HEK293 (cell line): Measurements from ENCODE around the gene BTG1.

Experiments
- AEBP2 ChIP-seq: fragments of 450-650 bp; formaldehyde crosslinking; IDR thresholded peaks from 2 replicates; pipeline ENCODE4 v1.5.1; 2016; ENCODE audit warnings: missing biosample characterization, missing genetic modification characterization, borderline replicate concordance
- BCL11A ChIP-seq: fragments of 450-650 bp; formaldehyde crosslinking; IDR thresholded peaks from 2 replicates; pipeline ENCODE4 v1.5.1; 2016; ENCODE audit warnings: low read depth, missing biosample characterization, missing genetic modification characterization
- FEZF1 ChIP-seq: fragments of 450-650 bp; formaldehyde crosslinking; IDR thresholded peaks from 2 replicates; pipeline ENCODE4 v1.5.1; 2016; ENCODE audit warnings: missing biosample characterization, missing genetic modification characterization
- GLIS1 ChIP-seq: fragments of 450-650 bp; formaldehyde crosslinking; IDR thresholded peaks from 2 replicates; pipeline ENCODE4 v1.5.1; 2016; ENCODE audit warnings: missing biosample characterization, missing genetic modification characterization
- KLF9 ChIP-seq: fragments of 450-650 bp; formaldehyde crosslinking; IDR thresholded peaks from 2 replicates; pipeline ENCODE4 v1.5.1; 2016; ENCODE audit warnings: missing biosample characterization, missing genetic modification characterization, low read depth
- PRDM6 ChIP-seq: fragments of 450-650 bp; formaldehyde crosslinking; IDR thresholded peaks from 2 replicates; pipeline ENCODE4 v1.5.1; 2017; ENCODE audit warnings: missing biosample characterization, missing genetic modification characterization
- SCRT1 ChIP-seq: fragments of 450-650 bp; formaldehyde crosslinking; IDR thresholded peaks from 2 replicates; pipeline ENCODE4 v1.5.1; 2016; ENCODE audit warnings: missing biosample characterization, missing genetic modification characterization, borderline replicate concordance
- SETDB1 ChIP-seq: IDR thresholded peaks from one replicate; pipeline ENCODE4 v1.6.1; 2017; ENCODE audit warnings: mild to moderate bottlenecking, low read length, moderate library complexity, mixed read lengths; ENCODE audit not compliant: insufficient read length
- WT1 ChIP-seq: fragments of 450-650 bp; formaldehyde crosslinking; IDR thresholded peaks from 2 replicates; pipeline ENCODE4 v1.5.1; 2016; ENCODE audit warnings: missing biosample characterization, missing genetic modification characterization
- ZBTB6 ChIP-seq: fragments of 450-650 bp; formaldehyde crosslinking; IDR thresholded peaks from 2 replicates; pipeline ENCODE4 v1.5.1; 2017; ENCODE audit warnings: missing biosample characterization, missing genetic modification characterization
- ZNF16 ChIP-seq: fragments of 450-650 bp; formaldehyde crosslinking; IDR thresholded peaks from 2 replicates; pipeline ENCODE4 v1.5.1; 2016; ENCODE audit warnings: low read depth, missing biosample characterization, missing genetic modification characterization
- ZNF26 ChIP-seq: fragments of 450-650 bp; formaldehyde crosslinking; IDR thresholded peaks from 2 replicates; pipeline ENCODE4 v1.5.1; 2016; ENCODE audit warnings: missing biosample characterization, missing genetic modification characterization
- ZNF394 ChIP-seq: fragments of 450-650 bp; formaldehyde crosslinking; IDR thresholded peaks from 2 replicates; pipeline ENCODE4 v1.5.1; 2016; ENCODE audit warnings: missing biosample characterization, missing genetic modification characterization, mild to moderate bottlenecking, moderate library complexity, borderline replicate concordance
- ZNF398 ChIP-seq: fragments of 450-650 bp; formaldehyde crosslinking; IDR thresholded peaks from 2 replicates; pipeline ENCODE4 v1.5.1; 2017; ENCODE audit warnings: missing biosample characterization, missing genetic modification characterization
- ZNF518A ChIP-seq: fragments of 450-650 bp; formaldehyde crosslinking; conservative IDR thresholded peaks from 2 replicates; pipeline ENCODE4 v1.5.1; 2016; ENCODE audit warnings: low read depth, missing biosample characterization, missing genetic modification characterization
- ZNF555 ChIP-seq: fragments of 450-650 bp; formaldehyde crosslinking; conservative IDR thresholded peaks from 2 replicates; pipeline ENCODE4 v1.5.1; 2017; ENCODE audit warnings: missing biosample characterization, mild to moderate bottlenecking, missing genetic modification characterization, inconsistent platforms
- ZNF580 ChIP-seq: fragments of 450-650 bp; formaldehyde crosslinking; IDR thresholded peaks from 2 replicates; pipeline ENCODE4 v1.5.1; 2016; ENCODE audit warnings: missing biosample characterization, missing genetic modification characterization
- ZNF624 ChIP-seq: fragments of 450-650 bp; formaldehyde crosslinking; IDR thresholded peaks from 2 replicates; pipeline ENCODE4 v1.5.1; 2017; ENCODE audit warnings: missing biosample characterization, missing genetic modification characterization
- ZNF639 ChIP-seq: fragments of 450-650 bp; formaldehyde crosslinking; IDR thresholded peaks from 2 replicates; pipeline ENCODE4 v1.5.1; 2016; ENCODE audit warnings: missing biosample characterization, missing genetic modification characterization

The BTG1 gene

GRCh38 chr12:92108651-92109050, 37.0 kb downstream of the BTG1 start (continued):
- TF ChIP-seq ZNF639 (no peak), KLF9 (tag by site-specific recombination) (no peak), FEZF1 (tag by site-specific recombination) (peak; percentile 81), ZBTB6 (no peak), ZNF26 (tag by site-specific recombination) (no peak), ZNF624 (no peak), PRDM6 (tag by site-specific recombination) (peak; percentile 90), ZNF518A (tag by site-specific recombination) (no peak), ZNF580 (tag by site-specific recombination) (no peak), ZNF555 (no peak), ZNF398 (no peak), GLIS1 (peak; percentile 70), WT1 (tag by site-specific recombination) (peak; percentile 94), ZNF394 (tag by site-specific recombination) (no peak), AEBP2 (tag by site-specific recombination) (no peak), ZNF16 (tag by site-specific recombination) (no peak), SETDB1 (no peak), BCL11A (tag by site-specific recombination) (0 out of 2 replicates have a peak, but pooled peaks have one; percentile 23), SCRT1 (tag by site-specific recombination) (no peak)
